NCI-H774 (cell line): ENCODE data around the gene ERV3-1.
"Not testable (repeated sequence)": the region's sequence is repeated elsewhere in the genome, so short reads cannot be mapped to it uniquely, and the experiment has no call there.

ENCODE experiments used
- DNase-seq: peaks from one replicate; lab custom pipeline; 2025; lab: John Stamatoyannopoulos, UW

The ERV3-1 gene

GRCh38 chr7:65001291-65001814, 5.1 kb downstream of the ERV3-1 start:
- no peak for DNase-seq

GRCh38 chr7:64999165-65000004, 7.1 kb downstream of the ERV3-1 start:
- DNase-seq = no peak

GRCh38 chr7:64998865-64999164, 7.7 kb downstream of the ERV3-1 start:
- DNase-seq = no peak

- no peak for DNase-seq
Measured at GRCh38 chr7:64997927-64998391, 8.5 kb downstream of the ERV3-1 start.

GRCh38 chr7:64997164-64997908, 9.2 kb downstream of the ERV3-1 start:
- no peak for DNase-seq

- no peak for DNase-seq
Measured at GRCh38 chr7:64996305-64996704, 10.2 kb downstream of the ERV3-1 start.

GRCh38 chr7:64993901-64994300, 12.6 kb downstream of the ERV3-1 start:
- DNase-seq = no peak

- DNase-seq = no peak
Measured at GRCh38 chr7:64992971-64993370, 13.5 kb downstream of the ERV3-1 start.

- no peak for DNase-seq
Measured at GRCh38 chr7:64990936-64991335, 15.6 kb downstream of the ERV3-1 start, which contains the start of gene ZNF117. Gene ZNF117, minus strand, starts transcription at chr7:64991036.

GRCh38 chr7:64990216-64990615, 16.3 kb downstream of the ERV3-1 start:
- DNase-seq = no peak

GRCh38 chr7:64978497-64979203, 27.8 kb downstream of the ERV3-1 start:
- DNase-seq = no peak

- no peak for DNase-seq
Measured at GRCh38 chr7:64965594-64965993, 40.9 kb downstream of the ERV3-1 start.

GRCh38 chr7:64959072-64959747, 47.3 kb downstream of the ERV3-1 start:
- DNase-seq = peak; percentile 2

GRCh38 chr7:64951250-64951848, 55.1 kb downstream of the ERV3-1 start:
- peak; percentile 43 for DNase-seq

- DNase-seq = not testable (repeated sequence)
Measured at GRCh38 chr7:64950673-64951072, 55.8 kb downstream of the ERV3-1 start.

- not testable (repeated sequence) for DNase-seq
Measured at GRCh38 chr7:64948774-64949173, 57.7 kb downstream of the ERV3-1 start.

- DNase-seq = peak; percentile 20
Measured at GRCh38 chr7:64947252-64948000, 59.1 kb downstream of the ERV3-1 start.

- DNase-seq = no peak
Measured at GRCh38 chr7:64946772-64947171, 59.7 kb downstream of the ERV3-1 start.

GRCh38 chr7:64945503-64946175, 60.8 kb downstream of the ERV3-1 start:
- no peak for DNase-seq
